Left lung (tissue), 10 donors: Measurements from ENCODE around the gene SOX8. TPM values are rescaled to one million over a fixed set of nuclear protein-coding genes. Genes with fewer than 3 reads are reported as not detected.

ENCODE experiments used
- ATAC-seq: fragments of 200-7000 bp; cut with Tn5 transposase; one replicate; pipeline ENCODE4 v1.9.1; 2020; ENCODE audit warnings: moderate library complexity
- DNase-seq, 4 donors: peaks; one replicate each; pipeline ENCODE4 v3.0.0-alpha.2; 2013 to 2020
- H3K27ac ChIP-seq, 2 donors: fragments of 200-600 bp; sonication (generic) in 1 of 2; one replicate each; pipeline versions ENCODE4 v1.5.0 to v1.8.0; 2020 to 2021
- H3K27me3 ChIP-seq, 2 donors: fragments of 200-600 bp; sonication (generic) in 1 of 2; one replicate each; pipeline versions ENCODE4 v1.5.0 to v1.8.0; 2020 to 2021
- H3K36me3 ChIP-seq, 2 donors: fragments of 200-600 bp; sonication (generic) in 1 of 2; one replicate each; pipeline versions ENCODE4 v1.5.0 to v1.8.0; 2020 to 2021
- H3K4me1 ChIP-seq, 2 donors: fragments of 200-600 bp; one replicate each; pipeline ENCODE4 v1.8.0; 2021
- H3K4me3 ChIP-seq, 2 donors: fragments of 200-600 bp; sonication (generic) in 1 of 2; one replicate each; pipeline versions ENCODE4 v1.5.0 to v1.8.0; 2020 to 2021; ENCODE audit warnings: mild to moderate bottlenecking in 1 of 2
- H3K9me3 ChIP-seq, 2 donors: fragments of 200-600 bp; sonication (generic) in 1 of 2; one replicate each; pipeline versions ENCODE4 v1.5.0 to v1.8.0; 2020 to 2021
- intact Hi-C, 2 donors: fragments of 100-400 bp; cut with DNase I; formaldehyde crosslinking; loops; one replicate each; pipeline versions ENCODE4 v1.11.2 to v1.14.2; 2022
- polyA plus RNA-seq, 6 donors: library from polyadenylated mRNA; unstranded; fragments of 120-200 nt; gene quantifications; one replicate each; pipeline ENCODE4 v1.2.1, GENCODE V29; 2013; ENCODE audit not compliant: insufficient read length in 6 of 6
- total RNA-seq, 2 donors: library from RNA; stranded (reverse); fragmentation: NEBNext Ultra II Directional; extraction: Animal tissue kit (Norgen Biotek cat#: 25700); gene quantifications; one replicate each; pipeline ENCODE4 v1.2.1, GENCODE V29; 2021
- TF ChIP-seq, protein P1 (sequence below), 2 donors: fragments of 200-600 bp; sonication (generic) in 1 of 2; IDR thresholded peaks; one replicate each; pipeline versions ENCODE4 v1.5.0 to v1.8.0; 2021; ENCODE audit warnings: antibody characterized with exemption in 2 of 2
- donor health status: DM: no; HTN: yes; CAD: no.
- donor health status: DM: no; HTN: no; CAD: no.

The SOX8 gene
- total and polyA plus RNA-seq, 8 donors: 0.26 to 4.1 (median 2.5) TPM

DNA sequence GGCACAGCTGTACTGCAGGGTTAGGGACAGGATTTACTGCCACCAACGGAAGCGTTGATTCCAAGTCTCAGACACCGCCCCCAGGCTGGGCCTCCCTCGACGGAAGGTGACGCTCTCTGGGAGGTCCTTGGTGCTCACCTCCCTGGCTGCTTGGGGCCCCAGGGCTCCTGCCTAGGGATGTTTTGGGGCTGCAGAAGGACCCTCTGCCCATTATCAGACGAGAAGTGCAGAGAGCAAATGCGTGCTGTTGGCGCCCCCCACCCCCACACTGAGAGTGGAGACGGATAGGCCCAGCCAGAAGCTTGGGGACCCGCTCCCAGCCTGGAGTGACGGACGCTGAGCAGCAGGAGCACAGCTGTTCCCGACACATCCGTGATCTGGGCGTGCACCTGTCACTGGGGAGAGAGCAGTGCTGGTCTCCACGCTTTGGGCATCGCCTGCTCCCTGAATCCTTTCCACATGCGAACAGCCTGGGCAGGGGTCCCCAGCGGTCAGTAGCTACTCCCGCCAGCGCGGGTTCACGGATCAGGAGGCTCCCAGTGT lies 5.1 kb upstream of the SOX8 start:
- Histone ChIP-seq H3K4me3 (no peak overlapping the region), H3K36me3 (no peaks in the 10 kb centered on the region), H3K27me3 (peaks cover 16 to 50% of the 10 kb centered on the region in 2 donors), H3K4me1 (peaks cover 0 to 11% of the 10 kb centered on the region in 2 donors), H3K27ac (no peak overlapping the region), H3K9me3 (no peaks in the 10 kb centered on the region)
- DNase-seq: peak in 1 of 4 donors; percentile 75
- no peak for ATAC-seq
- TF ChIP-seq, protein P1, sequence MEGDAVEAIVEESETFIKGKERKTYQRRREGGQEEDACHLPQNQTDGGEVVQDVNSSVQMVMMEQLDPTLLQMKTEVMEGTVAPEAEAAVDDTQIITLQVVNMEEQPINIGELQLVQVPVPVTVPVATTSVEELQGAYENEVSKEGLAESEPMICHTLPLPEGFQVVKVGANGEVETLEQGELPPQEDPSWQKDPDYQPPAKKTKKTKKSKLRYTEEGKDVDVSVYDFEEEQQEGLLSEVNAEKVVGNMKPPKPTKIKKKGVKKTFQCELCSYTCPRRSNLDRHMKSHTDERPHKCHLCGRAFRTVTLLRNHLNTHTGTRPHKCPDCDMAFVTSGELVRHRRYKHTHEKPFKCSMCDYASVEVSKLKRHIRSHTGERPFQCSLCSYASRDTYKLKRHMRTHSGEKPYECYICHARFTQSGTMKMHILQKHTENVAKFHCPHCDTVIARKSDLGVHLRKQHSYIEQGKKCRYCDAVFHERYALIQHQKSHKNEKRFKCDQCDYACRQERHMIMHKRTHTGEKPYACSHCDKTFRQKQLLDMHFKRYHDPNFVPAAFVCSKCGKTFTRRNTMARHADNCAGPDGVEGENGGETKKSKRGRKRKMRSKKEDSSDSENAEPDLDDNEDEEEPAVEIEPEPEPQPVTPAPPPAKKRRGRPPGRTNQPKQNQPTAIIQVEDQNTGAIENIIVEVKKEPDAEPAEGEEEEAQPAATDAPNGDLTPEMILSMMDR (IDR thresholded peaks at IDR 0.05): no peak
- intact Hi-C loops: no loop called here

DNA sequence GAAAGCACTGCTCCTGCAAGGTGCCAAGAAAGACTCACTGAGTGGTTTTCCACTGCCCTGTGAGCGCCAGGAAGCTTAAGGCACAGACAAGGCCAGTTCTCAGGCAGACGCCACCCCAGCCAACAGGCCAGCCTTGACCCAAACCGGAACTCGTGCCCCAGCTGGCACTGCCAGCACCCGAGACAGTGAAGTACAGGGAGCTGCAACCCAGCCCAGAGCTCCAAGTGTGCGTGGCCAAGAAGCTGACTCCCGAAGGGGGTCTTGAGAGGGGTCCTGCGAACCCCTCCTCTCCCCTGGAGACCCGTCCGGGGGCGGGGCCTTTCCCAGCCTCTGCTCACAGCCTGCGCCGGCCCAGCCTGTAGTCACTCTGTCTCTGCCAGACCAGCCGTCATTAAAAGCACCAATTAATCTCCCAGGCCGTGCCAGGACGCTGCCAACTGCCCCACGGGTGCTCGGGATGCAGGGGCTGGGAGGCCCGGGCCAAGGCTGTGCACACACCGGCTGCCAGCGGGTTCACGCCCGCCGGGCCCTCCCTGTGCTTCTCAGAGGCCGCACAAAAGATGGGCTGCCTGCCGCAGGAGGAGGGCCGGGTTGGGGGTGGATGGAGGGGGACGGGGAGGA lies 4.4 kb upstream of the SOX8 start:
- H3K9me3 ChIP-seq: no peaks in the 10 kb centered on the region
- H3K36me3 ChIP-seq: no peaks in the 10 kb centered on the region
- TF ChIP-seq, protein P1 (IDR thresholded peaks at IDR 0.05): no peak
- no peak overlapping the region for H3K27ac ChIP-seq
- peak in 1 of 4 donors; percentile 73 for DNase-seq
- no peak overlapping the region for H3K4me3 ChIP-seq
- H3K27me3 ChIP-seq: peaks cover 20 to 58% of the 10 kb centered on the region in 2 donors
- H3K4me1 ChIP-seq: peaks cover 0 to 17% of the 10 kb centered on the region in 2 donors
- intact Hi-C loops: no loop called here
- no peak for ATAC-seq

DNA sequence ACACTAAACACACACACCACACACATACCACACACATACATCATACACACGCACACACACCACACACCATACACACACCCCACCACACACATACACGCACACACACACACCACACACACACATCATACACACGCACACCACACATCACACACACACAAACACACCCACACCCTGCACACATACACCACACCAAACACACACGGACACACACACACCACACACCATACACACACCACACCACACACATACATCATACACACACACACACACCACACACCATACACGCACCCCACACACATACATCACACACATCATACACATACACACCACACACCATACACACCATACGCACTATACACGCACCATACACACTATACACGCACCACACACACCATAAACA lies 3.7 kb upstream of the SOX8 start:
- DNase-seq (no peak), ATAC-seq (no peak)
- Histone ChIP-seq H3K9me3 (no peaks in the 10 kb centered on the region), H3K4me3 (no peak overlapping the region), H3K36me3 (no peaks in the 10 kb centered on the region), H3K27me3 (peaks cover 28 to 59% of the 10 kb centered on the region in 2 donors), H3K27ac (no peak overlapping the region), H3K4me1 (peaks cover 0 to 20% of the 10 kb centered on the region in 2 donors)
- TF ChIP-seq, protein P1 (IDR thresholded peaks at IDR 0.05): no peak
- intact Hi-C loops: no loop called here

DNA sequence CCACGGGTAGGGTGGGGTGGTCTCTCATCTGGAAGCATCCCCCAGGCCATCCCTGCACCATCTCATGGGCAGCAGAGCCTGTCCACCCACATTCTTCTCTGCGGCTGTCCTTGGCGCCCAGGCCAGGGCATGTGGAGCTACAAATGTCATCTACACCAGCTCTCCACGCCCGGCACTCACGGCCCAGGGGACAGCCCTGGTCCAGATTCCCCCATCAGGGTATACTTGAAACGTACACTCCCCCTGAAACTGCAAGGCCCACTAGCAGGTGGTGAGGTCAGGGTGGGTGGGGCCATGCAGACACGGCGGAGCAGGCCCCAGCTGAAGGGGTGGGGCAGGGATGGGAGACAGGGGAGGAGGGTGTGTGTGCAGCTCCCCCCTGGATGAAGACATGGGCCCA lies 3.2 kb upstream of the SOX8 start:
- peak in 1 of 4 donors; percentile 60 for DNase-seq
- intact Hi-C loops: no loop called here
- Histone ChIP-seq H3K27ac (no peak overlapping the region), H3K36me3 (no peaks in the 10 kb centered on the region), H3K27me3 (peaks cover 31 to 64% of the 10 kb centered on the region in 2 donors), H3K4me1 (peaks cover 0 to 20% of the 10 kb centered on the region in 2 donors), H3K4me3 (no peak overlapping the region), H3K9me3 (no peaks in the 10 kb centered on the region)
- no peak for ATAC-seq
- TF ChIP-seq, protein P1 (IDR thresholded peaks at IDR 0.05): no peak

DNA sequence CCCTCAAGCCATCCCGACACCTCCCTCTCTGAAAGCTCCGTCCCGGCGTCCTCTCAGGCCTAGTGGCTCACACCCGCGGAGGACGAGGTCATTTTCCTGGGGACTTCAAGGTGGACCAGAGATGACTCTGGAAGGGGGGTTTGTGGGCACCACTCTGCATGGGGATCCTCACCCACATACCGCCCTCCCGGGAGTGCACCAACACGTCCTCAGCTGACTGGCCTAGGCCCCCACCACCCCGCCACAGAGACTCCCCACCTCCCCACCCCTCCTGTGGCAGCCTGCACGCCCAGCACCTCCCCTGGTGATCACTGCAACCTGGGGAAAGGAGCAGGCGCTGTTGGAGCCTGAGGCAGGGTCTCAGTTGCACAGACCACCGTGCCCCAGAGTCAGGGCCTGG lies 2.4 kb upstream of the SOX8 start:
- H3K27me3 ChIP-seq: peaks cover 31 to 71% of the 10 kb centered on the region in 2 donors
- no peak overlapping the region for H3K27ac ChIP-seq
- intact Hi-C loops: no loop called here
- ATAC-seq: no peak
- peak in 1 of 4 donors; percentile 54 for DNase-seq
- H3K9me3 ChIP-seq: no peaks in the 10 kb centered on the region
- H3K36me3 ChIP-seq: no peaks in the 10 kb centered on the region
- TF ChIP-seq, protein P1 (IDR thresholded peaks at IDR 0.05): no peak
- peaks cover 0 to 20% of the 10 kb centered on the region in 2 donors for H3K4me1 ChIP-seq
- H3K4me3 ChIP-seq: no peak overlapping the region
